Stimulated activated CD4-positive, alpha-beta T cell treated with anti-CD3 and anti-CD28 coated beads, TNF-alpha, amount 100 ng/mL, for 1 hour (primary cell): ENCODE measurements around the gene NF2.

ENCODE experiments used
- DNase-seq, 3 donors: peaks; one replicate each; pipeline ENCODE4 v3.0.0-alpha.2; 2020; ENCODE audit warnings: low read depth in 3 of 3, low spot score in 1 of 3

NF2 gene

DNA sequence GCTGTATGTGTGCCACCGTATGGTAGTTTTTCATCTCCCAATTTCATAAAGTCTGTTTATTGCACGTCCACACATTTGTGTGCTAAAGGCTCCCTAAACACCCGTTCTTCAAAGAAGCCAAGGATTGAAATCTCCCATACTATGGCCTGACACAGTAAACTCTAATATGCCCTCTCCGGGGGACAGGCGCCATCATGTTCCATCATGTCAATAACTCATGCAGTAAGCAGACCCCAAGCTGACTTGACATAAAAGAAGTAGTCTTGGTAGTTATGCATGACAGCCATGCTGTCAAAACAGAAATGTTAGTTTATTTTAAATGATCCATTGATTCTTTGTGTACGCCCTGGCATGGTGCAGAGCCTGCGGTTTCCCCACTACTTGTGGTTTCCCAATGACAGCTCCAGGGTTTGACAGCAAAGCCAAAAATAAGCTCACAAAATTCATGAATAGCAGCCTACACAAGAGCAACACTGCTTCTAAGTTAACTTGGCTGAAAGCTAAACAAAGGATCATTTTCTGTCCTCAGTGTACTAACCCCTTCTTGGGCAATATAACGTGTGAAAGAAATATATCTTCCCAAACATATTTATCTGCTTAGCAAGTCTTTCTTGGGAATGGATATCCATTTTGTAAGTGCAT, 59.9 kb downstream of the NF2 start:
- no peak for DNase-seq

DNA sequence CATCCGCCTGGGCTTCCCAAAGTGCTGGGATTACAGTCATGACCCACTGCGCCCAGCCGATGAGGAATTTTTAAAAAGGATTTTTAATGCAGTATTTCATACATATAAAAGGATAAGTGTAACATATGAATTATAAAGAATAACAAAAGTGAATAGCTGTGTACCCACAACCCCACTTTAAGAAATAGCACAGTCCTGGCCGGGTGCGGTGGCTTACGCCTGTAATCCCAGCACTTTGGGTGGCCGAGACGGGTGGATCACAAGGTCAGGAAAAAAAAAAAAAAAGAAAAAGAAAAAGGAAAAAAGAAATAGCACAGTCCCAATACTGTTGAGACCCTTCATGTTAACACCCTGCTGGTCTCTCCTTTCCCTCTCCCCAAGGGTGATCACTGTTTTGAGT, 62.1 kb downstream of the NF2 start:
- no peak for DNase-seq

DNA sequence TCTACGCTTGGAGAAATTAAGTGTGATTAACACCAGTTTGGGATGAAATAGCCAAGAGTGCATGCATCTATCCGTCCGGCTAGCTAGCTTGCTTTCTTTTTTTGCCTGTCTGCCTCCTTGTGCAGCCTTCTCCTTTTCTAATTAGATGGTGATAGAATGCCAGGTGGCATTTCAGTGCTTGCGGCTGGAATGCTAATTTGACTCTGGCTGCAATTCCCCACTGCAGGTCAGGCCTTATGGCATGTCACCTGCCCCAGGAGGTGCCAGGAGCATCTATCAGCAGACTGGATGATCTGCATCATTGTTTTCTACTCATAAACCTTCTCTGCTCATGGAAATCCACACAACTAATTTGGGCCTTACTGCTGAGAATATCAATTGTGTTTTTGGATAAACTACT, 65.2 kb downstream of the NF2 start:
- DNase-seq, result no peak

DNA sequence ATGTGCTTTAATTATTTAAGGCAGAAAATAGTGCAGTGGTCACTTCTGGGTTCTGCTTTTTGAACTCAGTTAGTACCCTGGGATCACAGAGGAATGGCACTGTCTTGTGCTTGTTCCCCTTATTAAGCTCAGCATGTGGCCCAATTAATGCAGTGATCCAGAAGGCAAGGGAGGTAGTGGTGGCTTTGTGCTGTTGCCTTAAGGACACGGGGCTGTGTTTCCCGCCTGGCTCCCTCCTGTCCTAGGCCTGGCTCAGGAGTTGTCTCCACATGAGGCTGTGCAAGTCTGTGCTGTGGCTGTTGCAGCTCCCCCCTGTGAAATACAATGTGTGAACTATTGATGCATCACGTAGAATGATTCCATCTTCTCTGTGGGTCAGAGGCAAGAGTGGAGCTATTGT, 67.2 kb downstream of the NF2 start:
- DNase-seq, result no peak

DNA sequence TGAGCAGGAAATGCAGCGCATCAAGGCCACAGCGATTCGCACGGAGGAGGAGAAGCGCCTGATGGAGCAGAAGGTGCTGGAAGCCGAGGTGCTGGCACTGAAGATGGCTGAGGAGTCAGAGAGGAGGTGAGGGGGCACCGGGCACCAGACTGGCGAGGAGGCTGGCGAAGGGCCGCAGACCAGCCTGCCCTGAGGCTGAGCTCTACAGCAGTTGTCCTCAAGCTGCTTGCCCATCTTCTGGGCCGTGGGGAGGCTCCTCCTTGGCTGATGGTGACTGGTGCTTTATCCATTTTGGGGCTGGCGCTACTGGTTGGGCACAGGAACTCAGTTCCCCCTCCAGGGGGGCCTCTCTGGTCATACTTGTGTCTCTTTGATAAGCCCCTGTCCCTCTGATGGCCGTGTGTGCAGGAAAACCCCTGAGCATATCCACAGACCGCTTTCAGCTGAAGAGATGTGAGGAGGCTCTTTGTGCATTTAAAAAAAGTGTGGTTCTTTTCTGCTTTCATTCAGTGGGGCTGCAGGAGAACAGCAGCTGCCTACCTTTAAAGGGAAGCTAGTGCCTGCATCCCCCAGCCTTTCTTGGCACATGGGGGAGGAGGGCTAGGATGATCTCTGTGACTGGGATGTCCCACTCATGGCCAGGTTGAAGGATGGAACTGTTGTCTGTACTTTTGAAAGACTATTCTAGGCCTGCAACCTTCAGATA, 70.1 kb downstream of the NF2 start:
- no peak for DNase-seq

DNA sequence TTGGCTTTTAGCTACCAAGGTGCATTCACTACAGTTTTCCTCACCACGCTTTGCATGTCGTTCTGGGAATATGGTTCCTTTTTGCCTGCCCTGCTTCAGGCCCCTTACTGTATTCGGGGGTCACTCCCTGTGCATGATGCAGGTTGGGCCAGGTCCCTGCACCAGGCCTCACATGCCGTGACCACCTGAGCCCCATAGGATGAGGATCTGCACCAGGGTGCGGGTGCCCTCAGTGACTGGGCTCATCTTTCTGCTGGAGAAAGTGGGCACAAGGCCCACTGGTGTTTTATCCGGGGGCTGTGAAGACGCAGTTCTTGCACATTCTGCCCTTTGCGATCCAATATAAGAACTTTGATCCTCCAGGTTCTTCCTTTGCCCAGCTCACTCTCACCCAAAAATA, 70.7 kb downstream of the NF2 start:
- no peak for DNase-seq

DNA sequence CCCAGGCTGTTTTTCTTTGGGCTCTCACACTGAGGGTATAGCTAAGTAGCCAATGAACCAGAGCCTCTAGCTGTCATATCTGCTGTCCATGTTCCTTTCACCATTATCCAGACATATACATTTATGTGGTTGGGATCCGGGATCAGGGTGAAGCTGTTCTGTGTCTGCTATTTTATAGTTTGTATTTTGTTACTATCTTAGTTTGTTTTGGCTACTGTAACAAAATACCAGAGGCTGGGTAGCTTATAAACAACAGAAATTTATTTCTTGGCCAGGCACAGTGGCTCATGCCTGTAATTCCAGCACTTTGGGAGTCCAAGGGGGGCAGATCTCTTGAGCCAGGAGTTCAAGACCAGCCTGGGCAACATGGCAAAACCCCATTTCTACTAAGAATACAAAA, 75.9 kb downstream of the NF2 start:
- DNase-seq, result no peak

DNA sequence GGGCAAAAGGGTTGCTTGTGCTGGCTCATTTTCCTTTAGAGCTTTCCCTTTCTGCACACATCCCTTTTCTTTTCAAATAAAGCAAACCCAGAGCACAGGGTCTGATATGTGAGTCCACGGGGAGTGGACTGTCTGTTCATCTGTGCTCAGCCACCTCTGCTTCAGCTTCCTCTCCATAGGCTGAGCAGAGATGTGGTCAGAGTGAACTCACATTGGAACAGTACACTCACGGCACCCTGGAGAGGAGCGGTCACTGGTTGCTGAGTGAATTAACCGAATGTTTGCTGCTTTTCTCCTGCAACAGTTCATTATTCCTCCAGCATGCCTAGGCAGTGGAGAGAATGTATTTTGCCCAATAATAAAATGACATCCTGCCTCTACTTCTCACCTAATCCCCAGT, 80.1 kb downstream of the NF2 start:
- no peak for DNase-seq

DNA sequence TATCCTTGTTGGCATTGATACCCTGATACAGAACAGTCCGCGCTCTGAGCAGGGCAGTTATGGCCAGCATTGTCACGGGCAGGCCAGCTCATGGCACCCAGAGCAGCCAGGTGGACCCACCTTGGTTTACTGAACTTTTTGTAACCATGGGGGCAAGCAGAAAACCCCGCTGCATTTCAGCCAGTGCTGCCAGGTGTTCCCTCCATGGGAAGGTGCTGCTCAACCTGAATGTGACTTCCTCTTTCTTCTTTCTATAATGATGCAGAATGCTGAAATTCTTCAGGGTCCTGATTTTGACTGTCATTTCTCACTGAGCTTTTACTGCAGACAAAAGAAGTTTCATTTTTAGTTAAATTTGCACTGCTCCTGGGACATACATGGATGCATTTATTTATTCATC, 80.8 kb downstream of the NF2 start:
- no peak for DNase-seq

DNA sequence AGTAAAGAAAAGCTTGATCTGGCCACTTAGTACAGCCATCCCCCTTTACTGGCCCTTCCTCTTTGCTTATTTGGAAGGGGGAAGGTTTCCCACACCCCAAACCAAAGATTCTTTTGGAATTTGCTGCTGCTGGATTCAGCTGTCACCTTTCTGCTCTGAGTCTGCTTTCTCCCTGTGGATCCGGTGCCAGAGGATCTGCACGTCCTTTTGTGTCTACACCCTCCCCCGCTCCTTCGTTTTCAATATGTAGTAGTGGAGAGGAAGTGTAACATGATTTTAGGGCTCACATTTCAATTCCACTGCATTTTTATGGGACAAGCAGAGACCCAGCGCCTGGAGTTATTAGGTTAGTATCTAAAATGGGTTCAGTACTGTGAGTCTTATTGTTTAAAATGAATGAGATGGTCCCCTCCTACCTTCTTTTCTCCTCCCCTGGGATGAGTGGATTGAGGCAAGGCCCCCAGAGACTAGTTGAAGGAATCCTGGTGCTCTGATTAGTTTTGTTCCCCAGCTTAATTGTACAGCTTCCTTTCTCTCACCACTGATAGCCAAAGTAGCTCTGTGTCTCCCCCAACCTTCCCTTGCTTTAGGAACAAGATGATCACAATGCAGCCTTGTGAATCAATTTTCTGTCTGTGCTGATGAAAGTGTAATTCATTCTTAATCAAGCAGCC, 85.9 kb downstream of the NF2 start:
- no peak for DNase-seq

DNA sequence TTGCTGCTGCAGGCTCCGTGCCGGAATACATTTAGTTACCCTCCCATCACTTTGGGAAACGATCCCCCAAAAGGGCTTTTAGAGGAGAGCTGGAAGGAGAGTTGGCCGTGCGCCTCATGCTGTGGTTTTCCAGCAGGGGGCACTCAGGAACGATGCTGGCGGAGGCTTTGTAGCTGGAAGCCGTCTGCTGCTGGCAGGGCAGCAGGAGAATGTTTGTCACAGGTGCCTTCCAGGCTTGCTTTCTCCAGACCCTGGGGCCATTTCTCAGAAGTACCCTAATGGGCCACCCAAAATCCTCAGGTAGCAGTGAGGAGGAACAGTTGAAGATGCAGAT, 86.4 kb downstream of the NF2 start:
- DNase-seq, result peak in 1 of 3 donors; percentile 18

DNA sequence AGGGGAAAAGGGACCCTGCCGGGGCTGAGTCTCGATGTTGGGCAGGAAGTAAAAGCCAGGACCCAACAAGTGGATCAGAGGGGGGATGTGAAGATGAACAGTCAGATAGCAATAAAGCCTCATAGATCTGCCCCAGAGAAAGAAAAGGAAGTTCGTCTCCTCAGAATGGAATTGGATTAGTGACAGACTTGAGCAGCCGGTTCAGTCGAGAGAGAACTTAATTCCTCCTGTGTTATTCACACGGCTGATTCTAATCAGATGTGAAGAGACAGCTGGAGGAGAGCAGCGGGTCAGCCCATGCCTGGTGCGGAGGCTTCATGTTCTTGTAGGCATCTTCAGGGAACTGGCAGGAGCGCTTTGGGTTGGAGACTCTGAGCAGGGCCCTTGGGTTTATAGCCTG, 87.0 kb downstream of the NF2 start:
- no peak for DNase-seq

DNA sequence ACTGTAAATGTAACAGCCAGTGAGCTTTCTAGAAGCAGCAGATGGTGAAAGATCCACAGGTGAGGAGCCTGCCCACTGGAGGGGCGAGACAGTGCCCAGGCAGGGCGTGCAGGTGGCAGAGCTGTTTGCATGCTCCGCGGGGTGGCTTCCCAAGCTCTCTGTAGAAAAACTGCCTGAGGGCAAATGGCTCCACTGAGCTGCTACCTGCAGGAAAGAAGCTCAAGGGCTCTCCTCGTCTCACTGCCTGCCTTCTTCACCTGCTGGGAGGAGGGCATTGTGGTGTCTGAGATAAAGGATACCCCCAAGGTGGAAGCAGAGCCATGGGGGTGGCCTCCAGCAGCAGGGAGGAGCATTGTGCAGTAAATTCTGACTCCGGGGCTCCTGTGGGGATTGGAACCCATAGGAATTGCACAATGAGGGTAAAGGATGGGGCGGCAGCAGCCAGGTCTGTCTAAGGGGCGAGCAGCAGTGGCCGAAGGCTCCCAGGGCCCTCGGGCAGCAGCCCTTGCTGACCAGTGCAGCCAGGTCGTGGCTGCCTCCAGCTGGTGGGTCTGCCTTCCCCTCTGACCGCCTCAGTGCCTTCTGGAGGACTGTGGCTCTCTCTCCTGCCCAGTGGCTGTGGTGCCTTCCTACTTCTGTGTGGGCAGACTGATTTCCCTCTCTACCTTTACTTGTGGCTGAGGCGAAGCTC, 88.3 kb downstream of the NF2 start:
- no peak for DNase-seq

DNA sequence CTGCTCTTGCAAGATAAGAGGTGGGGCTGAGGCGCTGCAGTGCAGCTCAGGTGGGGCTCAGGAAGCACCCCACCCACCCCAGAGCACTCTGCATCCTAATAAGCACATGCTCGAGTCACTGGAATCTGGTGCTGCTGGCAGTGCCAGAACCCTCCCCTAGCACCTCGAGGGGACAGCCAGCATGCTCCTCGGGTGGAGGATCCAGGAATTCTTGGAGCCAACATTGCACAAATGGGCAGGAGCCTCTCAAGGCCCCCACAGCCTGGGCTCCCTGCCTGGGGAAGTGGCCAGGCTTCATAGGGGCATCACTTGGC, 88.9 kb downstream of the NF2 start:
- no peak for DNase-seq

DNA sequence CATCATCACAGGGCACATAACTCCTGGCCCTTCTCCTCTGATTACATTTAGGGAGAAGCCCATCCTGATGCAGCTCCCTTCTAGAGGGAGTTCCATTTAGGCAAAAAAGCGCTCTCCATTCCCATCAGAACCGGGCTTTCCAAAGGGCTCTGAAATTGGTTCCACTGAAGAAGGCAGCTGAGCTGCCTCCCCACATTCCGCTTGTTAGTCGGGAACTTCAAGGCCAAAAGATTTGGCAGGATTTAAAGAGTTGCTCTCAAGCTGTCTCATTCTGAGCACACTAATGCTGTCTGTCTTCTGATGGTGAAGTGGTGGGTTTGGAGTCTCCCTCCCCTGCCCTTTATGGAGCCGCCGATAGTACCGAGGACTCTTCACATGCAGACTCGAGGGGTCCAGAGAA, 89.7 kb downstream of the NF2 start:
- no peak for DNase-seq

DNA sequence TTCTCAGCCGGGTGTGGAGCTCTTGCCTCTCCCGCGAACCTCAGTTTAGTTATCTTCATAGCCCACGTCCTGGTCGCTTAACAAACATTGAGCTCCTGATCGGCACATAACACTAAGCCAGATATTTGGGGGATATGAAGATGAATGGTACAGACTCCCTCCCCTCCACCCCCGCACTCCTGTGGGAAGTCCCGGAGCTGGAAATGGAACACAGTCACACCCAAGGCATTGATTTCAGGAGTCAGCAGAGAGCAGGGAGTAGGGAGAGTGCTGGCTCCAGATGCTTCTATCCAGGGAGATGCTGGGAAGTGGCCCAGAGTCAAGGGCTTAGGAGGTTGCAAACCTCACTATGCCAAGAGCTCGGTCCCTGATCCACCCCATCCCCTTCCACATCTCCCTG, 90.2 kb downstream of the NF2 start:
- DNase-seq, result no peak

DNA sequence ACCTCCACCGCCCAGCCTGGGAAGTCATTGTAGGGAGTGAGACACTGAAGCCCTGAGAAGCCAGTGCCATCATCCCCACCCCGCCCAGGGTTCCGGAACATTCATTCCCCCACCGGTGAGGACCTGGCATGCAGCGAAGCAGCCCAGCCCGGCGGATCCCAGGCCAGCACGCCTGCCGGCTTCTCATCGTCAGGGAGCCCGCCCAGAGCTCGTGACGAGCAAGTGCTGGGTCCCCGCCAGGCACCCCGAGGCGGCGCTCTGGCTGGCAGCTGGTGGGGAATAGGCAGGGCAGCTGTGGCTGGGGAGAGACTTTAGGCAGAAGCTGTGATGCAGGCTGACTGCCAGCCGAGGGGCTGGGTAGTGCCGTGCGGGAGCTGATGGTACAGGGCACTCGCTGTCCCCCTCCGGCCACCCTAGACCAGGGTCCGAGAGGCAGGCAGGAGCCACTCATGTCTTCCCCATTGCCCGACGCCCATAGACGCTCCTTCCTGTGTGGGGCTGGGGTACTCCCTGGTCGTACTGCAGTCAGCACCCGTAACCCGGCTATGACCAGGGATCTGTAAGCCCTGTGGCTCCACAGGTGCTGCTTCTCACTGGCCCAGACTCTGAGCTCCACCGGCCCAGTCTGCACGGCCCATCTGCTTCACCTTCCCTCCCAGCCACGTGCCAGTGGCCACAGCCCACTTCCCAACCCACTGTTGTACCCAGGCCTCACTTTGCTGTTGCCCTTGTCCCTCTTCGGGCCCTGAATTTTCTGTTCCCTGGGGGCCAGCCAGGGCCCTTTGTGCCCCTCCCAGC, 91.9 kb downstream of the NF2 start:
- no peak for DNase-seq

DNA sequence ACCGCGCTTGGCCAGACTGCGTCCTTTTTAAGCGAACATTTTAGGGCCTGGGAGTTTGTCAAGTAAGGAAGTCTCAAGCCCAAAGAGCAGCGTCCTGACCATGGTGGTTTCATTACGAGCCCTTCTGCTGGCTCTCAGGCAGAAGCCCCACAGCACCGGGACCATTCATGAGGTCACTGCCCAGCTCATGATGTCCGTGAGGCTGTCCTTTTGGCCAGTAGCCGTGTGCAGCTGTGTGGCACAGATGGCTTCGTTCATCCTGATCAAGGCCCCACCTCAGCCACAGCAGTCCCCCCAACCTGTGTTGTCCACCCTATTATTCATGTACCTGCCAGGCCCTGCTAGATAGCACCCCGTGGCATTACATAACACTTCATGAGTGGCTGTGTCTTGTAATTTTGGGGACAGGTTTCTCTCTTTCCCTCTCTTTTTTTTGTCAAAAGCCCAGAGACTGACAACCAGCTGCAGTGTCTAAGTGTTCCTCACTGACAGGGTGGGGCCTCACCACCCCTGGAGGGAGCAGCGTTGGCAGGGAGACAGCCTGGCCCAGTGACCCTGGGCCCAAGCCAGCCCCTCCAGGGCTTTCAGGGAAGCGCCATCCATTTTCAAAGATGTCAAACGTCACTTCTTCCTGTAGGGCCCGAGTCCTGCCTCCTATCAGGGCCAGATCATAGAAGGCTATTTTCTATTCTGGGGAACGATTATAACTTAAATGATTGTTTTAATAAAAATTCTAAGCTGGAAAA, 94.6 kb downstream of the NF2 start:
- no peak for DNase-seq

DNA sequence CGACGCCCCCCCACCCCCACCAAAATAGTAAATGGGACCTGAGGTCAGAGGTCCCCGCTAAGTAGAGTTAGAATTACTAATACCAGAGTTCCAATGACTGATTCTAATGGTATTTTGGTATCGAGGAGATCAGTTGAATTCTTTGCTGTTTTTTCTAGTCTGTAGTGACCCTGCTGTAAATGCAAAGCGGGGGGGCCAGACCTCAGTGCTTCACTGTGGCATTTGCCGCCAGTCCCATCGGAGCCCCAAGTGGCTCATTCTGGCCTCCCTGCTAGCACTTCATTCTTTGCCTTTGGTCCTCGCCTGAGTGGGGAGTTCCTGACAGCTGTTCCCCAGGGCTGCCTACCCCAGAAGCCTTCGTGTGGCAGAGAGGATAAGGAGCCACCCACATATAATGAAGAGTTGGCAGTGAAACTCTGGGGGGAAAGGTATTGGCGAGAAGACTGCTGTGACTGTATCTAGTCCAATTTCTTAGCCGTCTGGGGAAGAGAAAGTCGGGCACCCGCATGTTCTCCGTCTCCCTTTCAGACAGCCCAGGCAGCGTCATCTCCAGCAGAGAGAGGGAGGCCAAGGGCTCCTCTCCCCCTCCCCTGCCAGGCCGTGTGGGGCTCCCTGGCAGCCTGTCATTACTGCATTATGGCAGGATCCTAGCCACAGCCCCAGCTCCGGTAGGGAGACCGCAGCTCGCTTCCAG, 96.9 kb downstream of the NF2 start:
- DNase-seq, result no peak

DNA sequence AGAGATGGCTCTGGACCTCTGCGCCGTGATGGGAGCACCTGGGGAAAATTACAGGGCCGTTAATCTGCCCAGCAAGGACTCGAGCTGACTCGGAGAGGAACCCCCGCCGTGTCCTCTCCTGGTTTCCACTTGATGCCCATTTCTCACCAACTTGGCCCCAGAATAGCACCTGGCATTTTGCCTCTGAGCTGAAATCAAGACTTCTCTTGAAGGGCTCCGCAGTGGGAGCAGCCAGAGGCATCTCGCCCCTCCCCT, 97.4 kb downstream of the NF2 start:
- no peak for DNase-seq
